Measurements from ENCODE around the gene G6PC3. TPM values are rescaled to one million over a fixed set of nuclear protein-coding genes. Genes with fewer than 3 reads are reported as not detected.

G6PC3 gene
- total RNA-seq, 2 donors from 2014 or later: 36.0 to 41.1 TPM

GRCh38 chr17:44071772-44072171 is 1.2 kb downstream of the G6PC3 start:
- Histone ChIP-seq H3K9me3 (no peaks in the 10 kb centered on the region), H3K4me3 (peak overlapping the region; percentile 53 to 65), H3K27ac (peak overlapping the region; percentile 28 to 85), H3K27me3 (no peaks in the 10 kb centered on the region), H3K4me1 (peaks cover 0 to 29% of the 10 kb centered on the region in 2 donors), H3K36me3 (peaks cover 16% of the 10 kb centered on the region)
- DNase-seq (ENCODE audit: low spot score): no peak
- no peak for TF ChIP-seq CTCF (IDR thresholded peaks at IDR 0.05)

- no peak overlapping the region for H3K27ac ChIP-seq
- no peaks in the 10 kb centered on the region for H3K9me3 ChIP-seq
- H3K4me1 ChIP-seq: peaks cover 0 to 19% of the 10 kb centered on the region in 2 donors
- no peak for TF ChIP-seq CTCF (IDR thresholded peaks at IDR 0.05)
- H3K27me3 ChIP-seq: no peaks in the 10 kb centered on the region
- DNase-seq (ENCODE audit: low spot score): no peak
- no peak overlapping the region for H3K4me3 ChIP-seq
- H3K36me3 ChIP-seq: peaks cover 41% of the 10 kb centered on the region
These were observed 3.8 kb downstream of the G6PC3 start for GRCh38 chr17:44074231-44074910.

- Histone ChIP-seq H3K4me1 (peaks cover 0 to 14% of the 10 kb centered on the region in 2 donors), H3K27me3 (no peaks in the 10 kb centered on the region), H3K36me3 (peaks cover 43% of the 10 kb centered on the region), H3K4me3 (no peak overlapping the region), H3K9me3 (no peaks in the 10 kb centered on the region), H3K27ac (no peak overlapping the region)
- TF ChIP-seq CTCF (IDR thresholded peaks at IDR 0.05): no peak
- no peak for DNase-seq (ENCODE audit: low spot score)
These were observed 4.4 kb downstream of the G6PC3 start for GRCh38 chr17:44074911-44075285.

GRCh38 chr17:44075598-44076293 is 5.2 kb downstream of the G6PC3 start:
- H3K27ac ChIP-seq: no peak overlapping the region
- TF ChIP-seq CTCF (IDR thresholded peaks at IDR 0.05): no peak
- no peak for DNase-seq (ENCODE audit: low spot score)
- no peaks in the 10 kb centered on the region for H3K27me3 ChIP-seq
- peaks cover 0 to 11% of the 10 kb centered on the region in 2 donors for H3K4me1 ChIP-seq
- no peaks in the 10 kb centered on the region for H3K9me3 ChIP-seq
- H3K4me3 ChIP-seq: no peak overlapping the region
- peaks cover 52% of the 10 kb centered on the region for H3K36me3 ChIP-seq

GRCh38 chr17:44076716-44077594 is 6.4 kb downstream of the G6PC3 start:
- no peak for TF ChIP-seq CTCF (IDR thresholded peaks at IDR 0.05)
- DNase-seq (ENCODE audit: low spot score): no peak
- Histone ChIP-seq H3K27me3 (no peaks in the 10 kb centered on the region), H3K36me3 (peaks cover 62% of the 10 kb centered on the region), H3K4me1 (peaks cover 0 to 1% of the 10 kb centered on the region in 2 donors), H3K9me3 (no peaks in the 10 kb centered on the region), H3K4me3 (no peak overlapping the region), H3K27ac (no peak overlapping the region)
